Measurements from ENCODE around the gene C19orf44.

- TF ChIP-seq EZH2 (IDR thresholded peaks at IDR 0.05; ENCODE audit: borderline replicate concordance, low read depth, low read length, severe bottlenecking) (no peak), CTCF (IDR thresholded peaks at IDR 0.05; ENCODE audit: borderline replicate concordance, extremely low read depth, low read length, poor library complexity, severe bottlenecking) (peak; percentile 20)
These were observed 70.0 kb downstream of the C19orf44 start for GRCh38 chr19:16566161-16566560.

Data from DND-41 (cell line).